ENCODE data around the gene C1QTNF12. TPM values are rescaled to one million over a fixed set of nuclear protein-coding genes. Genes with fewer than 3 reads are reported as not detected.

Gene C1QTNF12
- total RNA-seq, 4 donors from 2014 or later: 2.7 TPM; not detected in 3

- H3K4me1 ChIP-seq: no peaks in the 10 kb centered on the region
- H3K9me3 ChIP-seq: no peaks in the 10 kb centered on the region
- intact Hi-C loops (cut with DNase I; ENCODE audit: low total_unique reads) (no loop called here), in situ Hi-C loops (cut with MboI; ENCODE audit: low sequenced_read_pairs in 4 of 4) (no loop called here)
- no peak overlapping the region for H3K27ac ChIP-seq
- H3K36me3 ChIP-seq: no peaks in the 10 kb centered on the region
- no peak overlapping the region for H3K4me3 ChIP-seq
- peaks cover 16 to 24% (median 21%) of the 10 kb centered on the region in 3 donors for H3K27me3 ChIP-seq
- TF ChIP-seq POLR2A (IDR thresholded peaks at IDR 0.05) (no peak), CTCF (IDR thresholded peaks at IDR 0.05 in 4 of 5, conservative IDR thresholded peaks at IDR 0.05 in 1 of 5) (no peak)
- DNase-seq (no peak), ATAC-seq (no peak)
Measured at GRCh38 chr1:1247341-1247913, 905 bp upstream of the C1QTNF12 start.

- Histone ChIP-seq H3K27me3 (peaks cover 16 to 24% (median 21%) of the 10 kb centered on the region in 3 donors), H3K9me3 (no peaks in the 10 kb centered on the region), H3K27ac (no peak overlapping the region), H3K36me3 (no peaks in the 10 kb centered on the region), H3K4me1 (no peaks in the 10 kb centered on the region), H3K4me3 (no peak overlapping the region)
- TF ChIP-seq CTCF (IDR thresholded peaks at IDR 0.05 in 4 of 5, conservative IDR thresholded peaks at IDR 0.05 in 1 of 5) (no peak), POLR2A (IDR thresholded peaks at IDR 0.05) (no peak)
- intact Hi-C loops (cut with DNase I; ENCODE audit: low total_unique reads) (no loop called here), in situ Hi-C loops (cut with MboI; ENCODE audit: low sequenced_read_pairs in 4 of 4) (no loop called here)
- ATAC-seq (no peak), DNase-seq (no peak)
Measured at GRCh38 chr1:1245817-1246576, 525 bp downstream of the C1QTNF12 start.

- TF ChIP-seq CTCF (IDR thresholded peaks at IDR 0.05 in 4 of 5, conservative IDR thresholded peaks at IDR 0.05 in 1 of 5): no peak
- TF ChIP-seq POLR2A (IDR thresholded peaks at IDR 0.05): no peak
- in situ Hi-C loops (cut with MboI; ENCODE audit: low sequenced_read_pairs in 4 of 4) (no loop called here), intact Hi-C loops (cut with DNase I; ENCODE audit: low total_unique reads) (no loop called here)
- no peak overlapping the region for H3K27ac ChIP-seq
- no peak for DNase-seq
- peaks cover 16 to 25% (median 21%) of the 10 kb centered on the region in 3 donors for H3K27me3 ChIP-seq
- H3K4me1 ChIP-seq: no peaks in the 10 kb centered on the region
- H3K36me3 ChIP-seq: no peaks in the 10 kb centered on the region
- no peaks in the 10 kb centered on the region for H3K9me3 ChIP-seq
- no peak overlapping the region for H3K4me3 ChIP-seq
- no peak for ATAC-seq
Measured at GRCh38 chr1:1245178-1245816, 1.2 kb downstream of the C1QTNF12 start.

GRCh38 chr1:1244192-1244811, 2.2 kb downstream of the C1QTNF12 start:
- in situ Hi-C loops (cut with MboI; ENCODE audit: low sequenced_read_pairs in 4 of 4) (no loop called here), intact Hi-C loops (cut with DNase I; ENCODE audit: low total_unique reads) (no loop called here)
- Histone ChIP-seq H3K27ac (no peak overlapping the region), H3K36me3 (no peaks in the 10 kb centered on the region), H3K4me3 (peak overlapping the region in 1 of 4 donors; percentile 30), H3K4me1 (no peaks in the 10 kb centered on the region), H3K9me3 (no peaks in the 10 kb centered on the region), H3K27me3 (peaks cover 22 to 35% (median 31%) of the 10 kb centered on the region in 3 donors)
- TF ChIP-seq CTCF (IDR thresholded peaks at IDR 0.05 in 4 of 5, conservative IDR thresholded peaks at IDR 0.05 in 1 of 5): no peak
- no peak for TF ChIP-seq POLR2A (IDR thresholded peaks at IDR 0.05)
- ATAC-seq (no peak), DNase-seq (no peak)
